Hepatocyte (in vitro differentiated cells): Measurements from ENCODE around the gene CAAP1. TPM values are rescaled to one million over a fixed set of nuclear protein-coding genes. Genes with fewer than 3 reads are reported as not detected.

ENCODE experiments used
- DNase-seq: peaks from one replicate; pipeline ENCODE4 v3.0.0-alpha.2; 2016; ENCODE audit warnings: low spot score
- H2AFZ ChIP-seq: fragments of 200-600 bp; sonication (generic); 2 replicates; pipeline ENCODE4 v1.6.0; 2016; ENCODE audit warnings: antibody characterized with exemption, mild to moderate bottlenecking
- H3K27ac ChIP-seq: fragments of 200-600 bp; sonication (generic); 2 replicates; pipeline ENCODE4 v1.5.1; 2016; ENCODE audit warnings: mild to moderate bottlenecking
- H3K27me3 ChIP-seq: fragments of 200-600 bp; sonication (generic); 2 replicates; pipeline ENCODE4 v1.6.1; 2016
- H3K36me3 ChIP-seq: fragments of 200-600 bp; sonication (generic); replicated peaks from 2 replicates; pipeline ENCODE4 v1.5.1; 2016; ENCODE audit warnings: low read depth; ENCODE audit not compliant: insufficient read depth
- H3K4me1 ChIP-seq: fragments of 200-600 bp; sonication (generic); 2 replicates; pipeline ENCODE4 v1.5.1; 2016; ENCODE audit warnings: mild to moderate bottlenecking, moderate library complexity; ENCODE audit not compliant: insufficient read depth
- H3K4me2 ChIP-seq: fragments of 200-600 bp; sonication (generic); 2 replicates; pipeline ENCODE4 v1.6.0; 2016
- H3K4me3 ChIP-seq: fragments of 200-600 bp; sonication (generic); 2 replicates; pipeline ENCODE4 v1.5.1; 2016; ENCODE audit warnings: mild to moderate bottlenecking
- H3K79me2 ChIP-seq: fragments of 200-600 bp; sonication (generic); 2 replicates; pipeline ENCODE4 v1.6.0; 2017; ENCODE audit warnings: mild to moderate bottlenecking
- H3K9me2 ChIP-seq: fragments of 200-600 bp; sonication (generic); replicated peaks from 2 replicates; pipeline ENCODE4 v1.6.0; 2017; ENCODE audit warnings: mild to moderate bottlenecking; ENCODE audit not compliant: insufficient read depth
- H3K9me3 ChIP-seq: fragments of 200-600 bp; sonication (generic); 2 replicates; pipeline ENCODE4 v1.5.1; 2016; ENCODE audit warnings: low read depth, mild to moderate bottlenecking
- H4K20me1 ChIP-seq: fragments of 200-600 bp; sonication (generic); 2 replicates; pipeline ENCODE4 v1.6.0; 2016; ENCODE audit warnings: mild to moderate bottlenecking; ENCODE audit not compliant: insufficient read depth, poor library complexity, severe bottlenecking
- CTCF ChIP-seq: fragments of 200-600 bp; sonication (generic); IDR thresholded peaks from 2 replicates; pipeline ENCODE4 v1.5.1; 2016; ENCODE audit warnings: antibody characterized with exemption, mild to moderate bottlenecking; ENCODE audit not compliant: poor library complexity
- EZH2 ChIP-seq: fragments of 200-600 bp; sonication (generic); IDR thresholded peaks from 2 replicates; pipeline ENCODE4 v1.6.1; 2016; ENCODE audit warnings: antibody characterized with exemption, mild to moderate bottlenecking, borderline replicate concordance
- EZH2phosphoT487 ChIP-seq: fragments of 200-600 bp; sonication (generic); IDR thresholded peaks from one replicate; pipeline ENCODE4 v1.6.1; 2018; ENCODE audit warnings: antibody characterized with exemption, mild to moderate bottlenecking, low read depth, moderate library complexity; ENCODE audit not compliant: unreplicated experiment, severe bottlenecking
- WGBS: methylation state at CpG from one replicate; pipeline ENCODE4 v1.1.6; 2016; ENCODE audit warnings: low lambda C conversion rate; ENCODE audit errors: missing lambda C conversion rate; 5-methylcytosine and 5-hydroxymethylcytosine counted together
- polyA plus RNA-seq: library from polyadenylated mRNA; unstranded; fragments of >200 nt; fragmentation: Nextera tagmentation; extraction: Ambion mirVana; gene quantifications from 2 replicates; pipeline ENCODE4 v1.2.1, GENCODE V29; 2016
- total RNA-seq: library from RNA; depleted of rRNA; stranded (reverse); fragments of >200 nt; gene quantifications from 2 replicates; pipeline ENCODE4 v1.2.3, GENCODE V29; 2014

Gene CAAP1
- total and polyA plus RNA-seq, 2 experiments from 2014 or later = 21.2 to 39.8 TPM

GRCh38 chr9:26814799-26815198, 77.8 kb downstream of the CAAP1 start:
- Histone ChIP-seq H3K4me3 (no peak overlapping the region), H3K27ac (no peak overlapping the region), H3K4me1 (no peaks in the 10 kb centered on the region), H2AFZ (no peak overlapping the region), H3K9me2 (no peaks in the 10 kb centered on the region), H3K36me3 (no peaks in the 10 kb centered on the region), H3K9me3 (no peaks in the 10 kb centered on the region), H4K20me1 (no peaks in the 10 kb centered on the region), H3K4me2 (no peak overlapping the region), H3K79me2 (no peaks in the 10 kb centered on the region), H3K27me3 (no peaks in the 10 kb centered on the region)
- DNase-seq = no peak
- TF ChIP-seq EZH2 = no peak
- no peak for TF ChIP-seq EZH2phosphoT487
- TF ChIP-seq CTCF = no peak
- 67% methylated on average over 2 of the region's 2 CpGs for WGBS

- no peak overlapping the region for H3K4me2 ChIP-seq
- H3K9me2 ChIP-seq = no peaks in the 10 kb centered on the region
- no peaks in the 10 kb centered on the region for H3K27me3 ChIP-seq
- no peak for TF ChIP-seq EZH2
- TF ChIP-seq EZH2phosphoT487 = no peak
- TF ChIP-seq CTCF = no peak
- no peaks in the 10 kb centered on the region for H3K79me2 ChIP-seq
- H3K27ac ChIP-seq = no peak overlapping the region
- no peaks in the 10 kb centered on the region for H3K36me3 ChIP-seq
- no peak overlapping the region for H2AFZ ChIP-seq
- DNase-seq = no peak
- no peaks in the 10 kb centered on the region for H4K20me1 ChIP-seq
- H3K4me1 ChIP-seq = no peaks in the 10 kb centered on the region
- no peaks in the 10 kb centered on the region for H3K9me3 ChIP-seq
- no peak overlapping the region for H3K4me3 ChIP-seq
Observed at GRCh38 chr9:26813247-26813646, 79.4 kb downstream of the CAAP1 start.

- no peaks in the 10 kb centered on the region for H3K9me3 ChIP-seq
- no peaks in the 10 kb centered on the region for H4K20me1 ChIP-seq
- H2AFZ ChIP-seq = no peak overlapping the region
- no peaks in the 10 kb centered on the region for H3K79me2 ChIP-seq
- H3K4me3 ChIP-seq = no peak overlapping the region
- WGBS = 94% methylated on average over 3 of the region's 3 CpGs
- H3K27ac ChIP-seq = no peak overlapping the region
- no peaks in the 10 kb centered on the region for H3K4me1 ChIP-seq
- H3K27me3 ChIP-seq = no peaks in the 10 kb centered on the region
- no peak overlapping the region for H3K4me2 ChIP-seq
- no peak for DNase-seq
- no peak for TF ChIP-seq EZH2phosphoT487
- TF ChIP-seq CTCF = no peak
- no peak for TF ChIP-seq EZH2
- no peaks in the 10 kb centered on the region for H3K36me3 ChIP-seq
- H3K9me2 ChIP-seq = no peaks in the 10 kb centered on the region
Observed at GRCh38 chr9:26812217-26812616, 80.4 kb downstream of the CAAP1 start.

GRCh38 chr9:26811106-26811505, 81.5 kb downstream of the CAAP1 start:
- TF ChIP-seq EZH2phosphoT487 = no peak
- TF ChIP-seq EZH2 = no peak
- no peak for TF ChIP-seq CTCF
- no peaks in the 10 kb centered on the region for H3K4me1 ChIP-seq
- H3K9me2 ChIP-seq = no peaks in the 10 kb centered on the region
- DNase-seq = no peak
- H3K36me3 ChIP-seq = no peaks in the 10 kb centered on the region
- no peak overlapping the region for H3K4me2 ChIP-seq
- H3K27ac ChIP-seq = no peak overlapping the region
- H3K27me3 ChIP-seq = no peaks in the 10 kb centered on the region
- no peak overlapping the region for H2AFZ ChIP-seq
- no peaks in the 10 kb centered on the region for H3K9me3 ChIP-seq
- no peak overlapping the region for H3K4me3 ChIP-seq
- H3K79me2 ChIP-seq = no peaks in the 10 kb centered on the region
- H4K20me1 ChIP-seq = no peaks in the 10 kb centered on the region
